Femur (tissue), 1 donor: Measurements from ENCODE around the gene ADGRG1.

Experiments
- DNase-seq: peaks from one replicate; pipeline ENCODE4 v3.0.0-alpha.2; 2017

The ADGRG1 gene

DNA sequence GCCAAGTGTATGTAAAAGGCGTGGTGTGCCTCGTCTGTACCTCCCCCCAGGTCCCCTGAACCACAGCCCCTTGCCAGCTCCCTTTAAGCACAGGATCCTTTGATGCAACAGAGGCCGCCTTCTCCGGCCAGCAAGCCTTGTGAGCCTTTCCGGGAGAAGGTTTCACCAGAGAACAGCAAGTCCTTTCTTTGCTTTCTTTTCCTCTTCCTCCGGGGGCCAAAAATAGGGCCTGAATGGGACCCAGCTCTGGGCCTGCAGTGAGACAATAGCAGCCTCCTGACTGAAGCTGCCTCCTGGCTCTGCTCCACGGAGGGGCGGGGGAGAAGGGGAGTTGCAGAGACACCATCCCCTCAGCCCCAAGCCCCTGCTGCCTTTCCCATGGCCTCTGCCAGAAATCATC, 9.0 kb downstream of the ADGRG1 start:
- peak; percentile 72 for DNase-seq

DNA sequence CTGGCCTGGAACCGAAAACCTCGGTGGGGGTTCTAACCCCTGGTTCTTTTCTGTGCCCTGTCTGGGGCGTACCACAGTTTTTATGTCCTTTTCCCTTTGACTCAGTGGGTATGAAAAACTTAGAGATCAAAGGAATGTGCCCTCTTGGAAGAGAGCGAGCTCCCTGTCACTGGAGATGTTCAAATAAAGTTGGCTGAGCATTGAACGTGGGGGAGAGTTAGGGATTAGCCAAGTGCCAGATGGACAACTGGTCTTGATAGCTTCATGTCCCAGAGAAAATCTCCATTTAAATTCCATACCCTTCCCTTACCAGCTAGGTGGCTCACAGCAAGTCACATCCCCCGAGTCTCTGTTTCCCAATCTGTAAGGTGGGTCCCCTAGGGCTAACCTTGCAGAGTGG, 9.5 kb downstream of the ADGRG1 start:
- DNase-seq, result no peak

DNA sequence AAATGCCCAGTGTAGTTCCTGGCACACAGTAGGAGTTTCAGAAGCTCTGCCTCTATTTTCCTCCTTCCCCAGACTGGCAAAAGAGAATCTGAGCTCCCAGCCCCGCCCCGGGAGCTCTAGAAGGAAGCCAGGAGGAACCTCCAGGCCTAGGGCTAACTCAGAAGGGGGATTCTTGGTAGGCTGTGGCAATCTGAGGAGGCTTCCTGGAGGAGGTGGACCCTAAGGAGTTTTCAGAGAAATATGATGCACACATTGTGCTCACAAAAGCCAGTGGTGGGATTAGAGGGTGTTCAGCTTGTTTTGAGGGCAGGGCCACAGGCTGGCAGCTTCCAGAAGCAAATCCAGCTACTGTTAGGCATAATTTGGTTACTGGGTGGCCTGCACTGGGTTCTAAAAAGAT, 10.0 kb downstream of the ADGRG1 start:
- DNase-seq, result no peak

DNA sequence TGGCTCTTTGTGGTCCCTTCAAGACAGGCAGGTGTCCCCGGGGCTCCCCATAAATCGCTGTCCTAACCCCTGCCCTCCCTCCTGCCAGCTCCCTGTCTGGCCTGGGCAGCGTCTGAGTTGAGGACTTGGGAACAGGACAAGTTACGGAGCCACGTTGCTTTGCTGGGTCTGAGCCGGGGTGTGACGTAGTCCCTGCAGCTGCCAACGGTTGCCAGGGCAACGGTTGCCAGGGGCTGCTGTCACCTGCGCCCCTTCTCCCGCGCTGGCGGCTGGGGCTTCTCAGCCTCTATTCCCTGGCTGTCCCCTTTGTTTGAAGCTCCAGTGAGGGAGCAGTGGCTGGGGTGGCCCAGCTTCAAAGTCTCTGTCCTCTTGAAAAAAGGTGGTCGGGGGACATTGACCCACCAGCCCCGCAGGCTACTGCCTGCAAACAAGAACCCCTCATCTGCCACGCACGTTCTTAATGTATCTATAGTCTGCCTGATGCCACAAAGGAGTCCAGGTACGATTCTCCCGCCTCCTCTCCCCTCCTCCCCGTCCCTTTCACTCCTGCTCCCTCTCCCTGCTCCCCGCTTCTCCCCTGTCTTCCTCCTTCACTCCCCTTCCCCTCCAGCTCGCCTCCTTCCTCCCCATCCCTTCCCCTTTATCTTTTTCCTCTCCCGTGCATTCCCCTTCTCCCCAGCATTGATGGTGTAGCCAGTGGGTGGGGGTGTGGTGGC, 10.9 kb downstream of the ADGRG1 start:
- DNase-seq, result peak; percentile 88

DNA sequence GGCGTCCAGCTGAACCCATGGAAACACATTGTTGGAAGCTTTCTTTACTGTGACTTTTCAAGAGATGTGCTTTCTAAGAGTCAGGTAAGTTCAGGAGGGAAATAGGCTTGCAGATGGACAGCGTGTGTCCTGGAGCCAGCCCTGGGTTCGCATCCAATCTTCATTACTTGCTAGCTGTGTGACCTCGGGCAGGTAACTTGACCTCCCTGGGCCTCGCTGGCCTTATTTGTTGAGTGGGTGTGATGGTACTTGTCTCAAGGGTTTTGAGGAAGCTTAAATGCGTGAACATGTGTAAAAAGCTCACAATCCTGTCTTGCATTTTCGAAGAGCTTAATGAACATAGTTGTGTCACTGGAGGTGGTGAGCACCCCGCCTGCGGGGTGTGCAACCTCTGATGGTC, 11.8 kb downstream of the ADGRG1 start:
- DNase-seq, result no peak

GRCh38 chr16:57640612-57641011, 12.2 kb downstream of the ADGRG1 start:
- no peak for DNase-seq

DNA sequence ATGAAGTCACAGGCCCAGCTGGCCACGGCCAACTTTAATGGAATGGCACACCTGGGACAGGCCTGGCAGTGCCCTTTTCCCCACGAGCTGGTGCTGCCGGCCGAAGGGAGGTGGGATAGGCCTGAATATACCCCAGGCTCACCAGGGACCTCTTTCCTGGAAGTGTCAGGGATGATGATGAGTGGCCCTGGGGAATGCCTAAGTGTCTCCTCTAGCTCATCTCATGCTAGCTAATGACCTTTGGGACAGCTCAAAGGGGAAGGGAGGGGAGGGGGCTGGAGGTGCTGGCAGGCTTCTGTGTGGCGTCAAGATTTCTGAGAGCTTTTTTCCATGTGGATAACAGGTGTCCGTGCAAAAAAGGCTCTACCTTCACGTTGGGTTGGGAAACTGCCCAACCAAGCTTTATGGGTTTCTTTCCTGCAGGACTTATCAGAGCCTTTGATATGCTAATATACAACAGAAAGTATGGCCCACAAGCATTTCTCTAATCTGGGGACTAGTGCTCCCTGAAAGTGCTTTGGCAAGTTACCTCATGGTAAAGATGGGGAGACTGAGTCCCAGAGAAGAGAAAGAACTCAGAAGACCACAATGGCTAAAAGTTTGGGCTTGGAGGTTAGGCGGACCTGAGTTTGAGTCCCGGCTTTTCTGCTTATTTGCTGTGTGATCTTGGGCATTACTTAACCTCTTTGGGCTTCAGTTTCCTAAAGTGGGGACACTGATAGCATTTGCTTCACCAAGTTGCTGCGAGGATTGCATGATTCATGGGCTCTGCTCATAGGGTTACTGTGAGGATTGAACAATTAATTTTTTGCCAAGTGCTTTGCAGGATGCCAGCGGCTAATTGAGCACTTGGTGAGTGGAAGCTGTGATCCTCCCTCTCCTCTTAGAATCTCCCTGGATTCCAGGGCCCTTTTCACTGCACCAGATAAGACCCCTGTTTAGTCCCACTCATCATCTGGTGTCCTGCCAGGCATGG, 14.0 kb downstream of the ADGRG1 start:
- DNase-seq, result no peak

- no peak for DNase-seq
Observed at GRCh38 chr16:57643147-57643874, 14.9 kb downstream of the ADGRG1 start.

- no peak for DNase-seq
Observed at GRCh38 chr16:57643910-57644309, 15.5 kb downstream of the ADGRG1 start.

- no peak for DNase-seq
Observed at GRCh38 chr16:57644383-57645014, 16.1 kb downstream of the ADGRG1 start.

DNA sequence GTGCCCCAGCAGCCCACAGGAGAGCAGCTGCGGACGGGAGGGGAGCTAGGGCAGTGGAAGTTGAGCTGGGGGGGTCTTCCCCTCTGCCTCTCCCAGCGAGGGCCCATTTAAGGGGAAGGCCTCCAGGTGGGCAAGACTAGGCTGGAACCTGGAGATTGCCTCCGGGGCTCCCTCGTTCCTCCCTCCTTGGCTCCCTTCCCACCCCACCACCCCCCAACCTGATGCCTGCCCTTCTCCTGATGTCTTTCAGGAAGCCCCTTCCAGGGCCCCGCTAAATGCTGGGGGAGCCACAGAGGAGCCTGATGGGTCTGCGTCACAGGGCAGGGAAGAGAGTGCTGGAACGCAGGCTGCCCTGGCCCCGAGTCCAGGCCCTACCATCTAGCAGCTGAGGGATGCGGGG, 16.7 kb downstream of the ADGRG1 start:
- no peak for DNase-seq

DNA sequence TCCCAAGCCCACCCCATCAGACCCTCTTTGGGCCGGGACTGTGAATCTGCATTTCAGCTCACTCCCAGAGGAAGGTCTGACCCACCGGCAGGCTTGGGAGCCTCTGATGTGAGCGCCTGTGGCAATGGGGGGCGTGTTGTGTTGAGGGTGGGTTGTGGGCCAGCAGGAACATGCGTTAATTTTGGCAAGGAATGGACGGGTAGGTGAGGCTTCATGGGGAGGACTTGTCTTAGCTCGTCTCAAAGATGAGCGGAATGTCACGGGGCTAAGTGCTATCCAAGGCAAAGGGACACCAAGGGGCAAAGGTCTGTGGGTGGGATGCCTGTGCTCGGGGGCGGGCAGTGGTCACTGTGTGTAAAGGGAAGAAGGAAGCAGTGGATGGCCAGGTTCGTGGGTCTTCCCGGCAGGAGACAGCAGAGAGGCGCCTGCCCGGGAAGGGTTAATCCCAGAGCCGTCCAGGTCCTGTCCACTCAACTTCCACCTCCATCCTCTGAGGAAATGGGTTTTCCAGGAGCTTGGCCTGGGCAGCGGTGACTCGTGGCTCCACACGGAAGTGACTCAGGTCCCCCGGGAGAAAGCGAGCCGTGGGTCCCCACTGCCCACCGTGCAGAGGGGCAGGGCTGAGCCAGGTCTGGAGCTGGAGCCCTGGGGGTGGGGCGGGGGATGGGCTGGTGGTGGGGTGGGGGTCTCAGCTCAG, 17.4 kb downstream of the ADGRG1 start:
- peak; percentile 73 for DNase-seq

- DNase-seq, result no peak
Observed at GRCh38 chr16:57646388-57647039, 18.1 kb downstream of the ADGRG1 start.

DNA sequence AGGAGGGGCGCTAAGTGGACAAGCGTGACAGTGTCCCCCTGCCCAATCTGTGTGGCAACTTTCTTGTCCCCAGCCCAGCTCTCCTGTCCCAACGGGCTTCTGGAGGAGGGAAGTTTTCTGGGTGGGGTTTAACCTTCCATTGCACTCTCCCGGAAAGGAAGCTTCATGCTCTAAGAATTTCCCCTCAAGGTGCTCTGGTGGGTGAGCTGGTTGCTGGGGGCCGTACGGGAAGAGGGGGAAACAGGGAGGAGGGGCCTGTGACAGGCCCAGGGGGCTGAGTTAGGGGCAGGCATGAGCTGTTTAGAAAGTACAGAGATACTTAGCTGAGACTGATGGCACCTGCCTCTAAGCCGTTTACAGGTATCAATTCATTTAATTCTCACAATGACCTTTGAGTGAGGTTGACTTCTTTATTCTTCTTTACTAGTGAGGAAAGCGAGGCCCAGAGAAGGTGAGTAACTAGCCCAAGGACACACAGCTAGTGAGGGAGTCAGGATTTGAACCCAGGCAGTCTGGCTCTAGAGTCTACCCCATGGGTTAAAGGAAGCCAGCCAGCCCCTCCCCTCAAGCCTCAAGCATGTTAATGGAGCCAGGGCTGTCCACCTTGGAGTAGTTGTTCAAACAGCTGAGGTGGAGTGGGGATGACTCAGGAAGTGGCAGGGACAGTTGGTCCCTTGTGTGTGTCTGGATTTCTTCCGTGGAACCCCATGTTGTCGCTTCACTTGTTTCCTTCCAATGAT, 18.9 kb downstream of the ADGRG1 start:
- DNase-seq, result no peak

- DNase-seq, result no peak
Observed at GRCh38 chr16:57648125-57648524, 19.7 kb downstream of the ADGRG1 start.

GRCh38 chr16:57648581-57649442, 20.4 kb downstream of the ADGRG1 start:
- peak; percentile 87 for DNase-seq

DNA sequence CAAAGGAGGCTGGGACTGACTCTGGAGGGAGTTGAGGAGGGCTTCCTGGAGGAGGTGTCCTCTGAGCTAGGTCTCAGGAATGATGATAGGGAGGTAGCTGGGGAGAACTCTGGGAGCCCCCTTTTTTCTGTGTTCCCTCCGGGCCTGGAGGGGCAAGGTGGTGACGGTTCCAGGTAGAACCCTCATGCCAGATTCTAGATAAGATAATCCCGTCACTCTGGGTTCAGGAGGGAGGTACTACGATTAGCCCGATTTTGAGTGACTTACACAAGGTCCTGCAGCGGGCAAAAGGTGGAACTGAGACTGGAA, 21.0 kb downstream of the ADGRG1 start:
- DNase-seq, result no peak

- no peak for DNase-seq
Observed at GRCh38 chr16:57649846-57650245, 21.4 kb downstream of the ADGRG1 start.

- DNase-seq, result no peak
Observed at GRCh38 chr16:57651344-57652333, 23.2 kb downstream of the ADGRG1 start.
